Measurements from ENCODE around the gene SLC22A5.

The SLC22A5 gene

GRCh38 chr5:132372542-132372941 is 3.0 kb downstream of the SLC22A5 start:
- Histone ChIP-seq H3K27me3 (ENCODE audit: control insufficient read depth, insufficient read depth, low read length) (no peaks in the 10 kb centered on the region), H3K4me2 (ENCODE audit: low read length) (peak overlapping the region; percentile 96), H3K9me3 (ENCODE audit: control insufficient read depth, low read length) (no peaks in the 10 kb centered on the region), H3K4me1 (peaks cover 35% of the 10 kb centered on the region), H3K36me3 (ENCODE audit: control insufficient read depth, insufficient read depth, low read length) (no peaks in the 10 kb centered on the region), H2AFZ (no peak overlapping the region), H3K27ac (peak overlapping the region; percentile 89), H3K79me2 (peaks cover 36% of the 10 kb centered on the region), H3K4me3 (ENCODE audit: low read depth, low read length) (peak overlapping the region; percentile 90), H3K9ac (no peak overlapping the region)
- no peak for TF ChIP-seq CTCF (IDR thresholded peaks at IDR 0.05)

- H3K27ac ChIP-seq = no peak overlapping the region
- TF ChIP-seq CTCF (IDR thresholded peaks at IDR 0.05) = no peak
Observed at GRCh38 chr5:132375957-132376356, 6.4 kb downstream of the SLC22A5 start.

GRCh38 chr5:132376694-132377641 is 7.5 kb downstream of the SLC22A5 start:
- H3K9me3 ChIP-seq (ENCODE audit: control insufficient read depth, low read length) = no peaks in the 10 kb centered on the region
- no peaks in the 10 kb centered on the region for H3K36me3 ChIP-seq (ENCODE audit: control insufficient read depth, insufficient read depth, low read length)
- peaks cover 40% of the 10 kb centered on the region for H3K4me1 ChIP-seq
- no peak overlapping the region for H3K27ac ChIP-seq
- H3K4me3 ChIP-seq (ENCODE audit: low read depth, low read length) = no peak overlapping the region
- no peaks in the 10 kb centered on the region for H3K27me3 ChIP-seq (ENCODE audit: control insufficient read depth, insufficient read depth, low read length)
- no peak overlapping the region for H3K4me2 ChIP-seq (ENCODE audit: low read length)
- peaks cover 48% of the 10 kb centered on the region for H3K79me2 ChIP-seq
- TF ChIP-seq CTCF (IDR thresholded peaks at IDR 0.05) = no peak
- no peak overlapping the region for H2AFZ ChIP-seq
- no peak overlapping the region for H3K9ac ChIP-seq

More at GRCh38 chr5:132375957-132376356, 6.4 kb downstream of the SLC22A5 start:
- Histone ChIP-seq H3K36me3 (ENCODE audit: control insufficient read depth, insufficient read depth, low read length) (no peaks in the 10 kb centered on the region), H2AFZ (no peak overlapping the region), H3K4me1 (peaks cover 50% of the 10 kb centered on the region), H3K9me3 (ENCODE audit: control insufficient read depth, low read length) (no peaks in the 10 kb centered on the region), H3K4me3 (ENCODE audit: low read depth, low read length) (no peak overlapping the region), H3K4me2 (ENCODE audit: low read length) (no peak overlapping the region), H3K27me3 (ENCODE audit: control insufficient read depth, insufficient read depth, low read length) (no peaks in the 10 kb centered on the region), H3K79me2 (peaks cover 48% of the 10 kb centered on the region), H3K9ac (no peak overlapping the region)

- Histone ChIP-seq H3K79me2 (peaks cover 51% of the 10 kb centered on the region), H3K27ac (no peak overlapping the region), H3K4me2 (ENCODE audit: low read length) (no peak overlapping the region), H3K4me1 (peaks cover 37% of the 10 kb centered on the region), H3K36me3 (ENCODE audit: control insufficient read depth, insufficient read depth, low read length) (no peaks in the 10 kb centered on the region), H3K4me3 (ENCODE audit: low read depth, low read length) (no peak overlapping the region), H3K9me3 (ENCODE audit: control insufficient read depth, low read length) (no peaks in the 10 kb centered on the region), H3K9ac (no peak overlapping the region), H2AFZ (no peak overlapping the region), H3K27me3 (ENCODE audit: control insufficient read depth, insufficient read depth, low read length) (no peaks in the 10 kb centered on the region)
- TF ChIP-seq CTCF (IDR thresholded peaks at IDR 0.05) = no peak
Observed at GRCh38 chr5:132377738-132378137, 8.2 kb downstream of the SLC22A5 start.

All from parathyroid adenoma (tissue), 2 donors.